DOHH2 (cell line): ENCODE measurements around the gene MFRP.

ENCODE experiments used
- EZH2phosphoT487 ChIP-seq: fragments of 200-600 bp; sonication (generic); IDR thresholded peaks from 2 replicates; pipeline ENCODE4 v1.6.1; 2017; ENCODE audit warnings: borderline replicate concordance, mild to moderate bottlenecking, antibody characterized with exemption, low read length, moderate library complexity, mixed read lengths
- TF ChIP-seq, protein P1 (sequence below): fragments of 200-600 bp; sonication (generic); IDR thresholded peaks from one replicate; pipeline ENCODE4 v1.5.1; 2014; ENCODE audit warnings: antibody characterized with exemption, mild to moderate bottlenecking, low read depth, low read length; ENCODE audit not compliant: poor library complexity, severe bottlenecking

DNA sequence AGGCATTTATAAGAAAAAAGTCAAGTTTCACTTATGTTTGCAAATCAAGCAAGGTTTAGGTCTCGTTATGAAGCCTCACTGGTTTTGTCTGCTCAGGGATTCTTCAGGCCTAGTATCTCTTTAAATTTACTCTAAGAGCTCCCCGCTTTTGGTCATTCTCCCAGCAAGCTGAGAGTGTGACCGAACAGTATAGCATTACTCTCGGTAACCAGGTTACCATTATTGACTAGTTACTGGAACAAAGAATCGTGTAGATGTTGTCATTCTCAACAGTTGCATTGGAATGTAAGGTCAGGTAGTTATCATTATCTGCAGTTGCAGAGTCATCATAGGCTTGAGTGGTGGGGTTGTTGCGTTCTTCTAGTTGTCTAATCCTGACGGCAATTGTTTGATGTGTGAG, 44.8 kb upstream of the MFRP start:
- TF ChIP-seq, protein P1, sequence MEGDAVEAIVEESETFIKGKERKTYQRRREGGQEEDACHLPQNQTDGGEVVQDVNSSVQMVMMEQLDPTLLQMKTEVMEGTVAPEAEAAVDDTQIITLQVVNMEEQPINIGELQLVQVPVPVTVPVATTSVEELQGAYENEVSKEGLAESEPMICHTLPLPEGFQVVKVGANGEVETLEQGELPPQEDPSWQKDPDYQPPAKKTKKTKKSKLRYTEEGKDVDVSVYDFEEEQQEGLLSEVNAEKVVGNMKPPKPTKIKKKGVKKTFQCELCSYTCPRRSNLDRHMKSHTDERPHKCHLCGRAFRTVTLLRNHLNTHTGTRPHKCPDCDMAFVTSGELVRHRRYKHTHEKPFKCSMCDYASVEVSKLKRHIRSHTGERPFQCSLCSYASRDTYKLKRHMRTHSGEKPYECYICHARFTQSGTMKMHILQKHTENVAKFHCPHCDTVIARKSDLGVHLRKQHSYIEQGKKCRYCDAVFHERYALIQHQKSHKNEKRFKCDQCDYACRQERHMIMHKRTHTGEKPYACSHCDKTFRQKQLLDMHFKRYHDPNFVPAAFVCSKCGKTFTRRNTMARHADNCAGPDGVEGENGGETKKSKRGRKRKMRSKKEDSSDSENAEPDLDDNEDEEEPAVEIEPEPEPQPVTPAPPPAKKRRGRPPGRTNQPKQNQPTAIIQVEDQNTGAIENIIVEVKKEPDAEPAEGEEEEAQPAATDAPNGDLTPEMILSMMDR, result no peak
- no peak for TF ChIP-seq EZH2phosphoT487
